NCI-H446 treated with DMSO at 0.1 percent for 48 hours (cell line): ENCODE results near the gene MAGEF1.

ENCODE experiments used
- DNase-seq: peaks from one replicate; lab custom pipeline; 2025; lab: John Stamatoyannopoulos, UW

Gene MAGEF1

GRCh38 chr3:184690192-184690883, 21.5 kb downstream of the MAGEF1 start:
- DNase-seq: no peak

- no peak for DNase-seq
Measured at GRCh38 chr3:184688882-184689271, 23.0 kb downstream of the MAGEF1 start.

DNA sequence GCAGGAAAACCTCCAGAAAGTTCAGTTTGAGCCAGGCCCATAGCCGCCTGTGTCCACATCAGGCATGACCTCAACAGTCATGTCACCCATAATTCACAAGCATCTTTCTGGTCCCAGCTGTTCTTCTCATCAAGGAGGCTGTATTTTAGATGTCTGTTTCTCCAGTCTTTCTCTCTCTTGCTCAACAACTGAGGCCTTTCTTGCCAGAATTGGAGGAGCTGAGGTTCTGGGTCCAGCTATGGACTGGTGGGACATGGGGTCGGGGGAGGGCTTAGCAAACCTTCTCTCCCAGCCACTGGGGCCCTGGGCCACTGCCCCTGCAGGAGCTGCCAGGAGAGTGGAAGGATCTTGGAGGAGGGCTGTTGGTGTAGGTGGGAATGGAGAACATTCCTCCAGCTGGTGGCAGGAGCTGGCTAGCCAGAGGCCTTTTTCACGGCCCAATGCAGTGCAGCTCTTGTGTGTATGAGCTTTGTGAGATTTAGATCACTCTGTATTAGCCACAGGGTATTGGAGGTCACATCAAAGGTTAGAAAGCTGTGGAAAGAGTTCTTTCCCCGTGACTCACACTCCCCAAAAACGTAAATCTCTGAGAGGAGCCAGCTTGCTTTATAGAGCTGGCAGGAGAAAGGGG, 23.5 kb downstream of the MAGEF1 start:
- no peak for DNase-seq

DNA sequence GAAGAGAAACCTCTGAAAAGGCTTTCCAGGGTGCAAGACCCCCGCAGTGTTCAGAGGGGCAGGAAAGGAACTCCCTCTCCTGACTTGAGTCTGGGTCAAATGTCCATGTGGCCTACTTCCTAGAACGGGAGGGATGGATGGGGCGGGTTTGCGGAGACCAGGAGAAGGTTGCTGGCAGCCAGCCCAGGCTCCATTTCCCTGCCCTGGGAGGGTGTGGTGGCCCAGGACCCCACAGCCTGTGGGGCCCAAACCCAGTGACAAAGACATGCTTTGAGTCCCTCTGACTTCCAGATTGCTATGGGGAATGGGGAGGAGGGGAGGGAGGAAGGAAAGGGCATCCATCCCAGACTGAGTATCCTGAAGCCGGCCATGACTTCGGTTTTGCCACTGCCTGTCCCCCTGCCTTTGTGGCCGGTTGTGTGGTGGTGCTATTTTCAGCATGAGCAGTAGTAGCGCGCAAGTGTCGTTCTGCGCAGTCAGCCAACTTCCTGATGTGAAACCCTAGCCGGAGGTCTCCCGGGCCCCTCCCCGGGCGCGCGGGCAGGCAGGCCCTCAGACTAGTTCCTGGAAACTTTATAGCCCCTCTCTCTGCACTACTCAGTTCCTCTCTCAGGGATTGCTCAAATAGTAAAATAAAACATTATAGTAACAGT, 24.4 kb downstream of the MAGEF1 start:
- DNase-seq: no peak

GRCh38 chr3:184685646-184686045, 26.2 kb downstream of the MAGEF1 start:
- no peak for DNase-seq

DNA sequence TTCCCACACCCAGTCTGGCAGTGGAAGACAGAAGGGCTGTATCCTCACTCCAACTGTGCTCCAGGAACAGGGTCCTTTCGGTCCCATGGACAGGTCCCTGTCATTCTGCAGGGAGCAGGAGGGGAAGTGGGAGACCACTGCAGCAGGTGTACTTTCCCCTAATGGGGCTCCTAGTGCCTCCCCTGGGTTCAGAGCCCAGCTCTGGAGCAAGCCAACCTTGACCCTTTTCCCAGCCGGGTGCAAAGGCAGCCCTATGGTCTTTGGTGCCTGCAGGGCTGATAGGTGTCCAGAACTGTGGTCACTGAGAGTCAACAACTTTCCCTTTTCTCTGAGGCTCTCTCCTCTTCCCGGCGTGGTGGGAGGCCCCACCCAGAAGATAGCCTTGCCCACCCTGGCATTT, 26.8 kb downstream of the MAGEF1 start:
- DNase-seq: no peak

DNA sequence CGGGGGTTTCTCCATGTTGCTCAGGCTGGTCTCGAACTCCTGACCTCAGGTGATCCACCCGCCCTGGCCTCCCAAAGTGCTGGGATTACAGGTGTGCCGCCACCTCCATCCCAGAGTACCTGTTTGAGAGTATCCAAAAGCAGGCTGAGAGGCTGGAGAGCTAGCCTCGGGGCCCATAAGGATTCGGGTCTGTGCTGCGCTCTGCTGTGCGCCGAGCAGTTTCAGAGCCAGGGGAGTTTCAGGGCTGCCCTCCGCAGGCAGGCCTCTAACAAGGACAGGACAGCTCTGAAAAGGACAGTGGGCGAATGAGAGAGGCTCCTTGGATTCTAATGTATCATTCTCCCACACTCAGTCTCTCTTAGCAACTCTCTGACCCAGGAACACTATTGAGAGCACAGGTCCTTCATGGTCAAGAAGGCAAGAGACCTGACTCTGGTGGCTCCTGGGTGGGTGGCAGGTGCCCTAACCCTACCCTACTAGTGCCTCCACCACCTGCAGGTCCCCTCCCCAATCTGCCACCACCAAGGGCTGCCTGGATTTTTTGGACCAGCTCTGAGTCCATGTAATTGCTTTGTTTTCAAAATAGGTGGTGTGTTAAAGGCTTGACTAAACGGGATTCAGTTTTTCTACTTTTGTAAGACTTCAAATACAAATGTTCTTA, 27.8 kb downstream of the MAGEF1 start:
- no peak for DNase-seq

DNA sequence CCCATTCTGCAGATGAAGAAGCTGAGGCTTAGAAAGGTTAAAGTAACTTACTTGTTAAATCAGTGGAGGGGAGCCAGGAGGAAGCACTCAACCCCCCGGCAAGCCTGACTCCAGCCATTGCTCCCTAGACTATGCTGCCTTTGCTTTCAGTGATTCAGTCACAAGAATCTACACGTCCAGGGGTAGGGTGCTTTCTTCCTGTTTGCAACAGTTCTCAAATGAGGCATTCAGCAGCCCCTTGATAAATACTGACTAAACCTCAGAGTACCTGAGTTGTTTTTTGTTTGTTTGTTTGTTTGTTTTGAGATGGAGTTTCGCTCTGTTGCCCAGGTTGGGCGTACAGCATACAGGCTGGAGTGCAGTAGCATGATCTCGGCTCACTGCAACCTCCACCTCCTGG, 28.6 kb downstream of the MAGEF1 start:
- no peak for DNase-seq

DNA sequence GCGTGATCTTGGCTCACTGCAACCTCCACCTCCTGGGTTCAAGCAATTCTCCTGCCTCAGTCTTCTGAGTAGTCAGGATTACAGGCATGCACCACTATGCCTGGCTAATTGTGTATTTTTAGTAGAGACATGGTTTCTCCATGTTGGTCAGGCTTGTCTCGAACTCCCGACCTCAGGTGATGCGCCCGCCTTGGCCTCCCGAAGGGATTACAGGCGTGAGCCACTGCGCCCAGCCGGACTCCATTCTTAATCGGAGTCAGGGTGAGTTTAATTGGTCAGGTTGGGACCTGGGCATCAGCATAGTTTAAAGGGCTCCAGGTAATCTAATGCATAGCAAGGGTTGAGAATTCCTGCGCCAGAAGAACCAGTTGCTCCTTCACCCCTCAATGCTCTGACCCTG, 29.2 kb downstream of the MAGEF1 start:
- no peak for DNase-seq

GRCh38 chr3:184680385-184681345, 31.2 kb downstream of the MAGEF1 start:
- no peak for DNase-seq

- no peak for DNase-seq
Measured at GRCh38 chr3:184679056-184679816, 32.6 kb downstream of the MAGEF1 start.

GRCh38 chr3:184678317-184679055, 33.4 kb downstream of the MAGEF1 start:
- no peak for DNase-seq

DNA sequence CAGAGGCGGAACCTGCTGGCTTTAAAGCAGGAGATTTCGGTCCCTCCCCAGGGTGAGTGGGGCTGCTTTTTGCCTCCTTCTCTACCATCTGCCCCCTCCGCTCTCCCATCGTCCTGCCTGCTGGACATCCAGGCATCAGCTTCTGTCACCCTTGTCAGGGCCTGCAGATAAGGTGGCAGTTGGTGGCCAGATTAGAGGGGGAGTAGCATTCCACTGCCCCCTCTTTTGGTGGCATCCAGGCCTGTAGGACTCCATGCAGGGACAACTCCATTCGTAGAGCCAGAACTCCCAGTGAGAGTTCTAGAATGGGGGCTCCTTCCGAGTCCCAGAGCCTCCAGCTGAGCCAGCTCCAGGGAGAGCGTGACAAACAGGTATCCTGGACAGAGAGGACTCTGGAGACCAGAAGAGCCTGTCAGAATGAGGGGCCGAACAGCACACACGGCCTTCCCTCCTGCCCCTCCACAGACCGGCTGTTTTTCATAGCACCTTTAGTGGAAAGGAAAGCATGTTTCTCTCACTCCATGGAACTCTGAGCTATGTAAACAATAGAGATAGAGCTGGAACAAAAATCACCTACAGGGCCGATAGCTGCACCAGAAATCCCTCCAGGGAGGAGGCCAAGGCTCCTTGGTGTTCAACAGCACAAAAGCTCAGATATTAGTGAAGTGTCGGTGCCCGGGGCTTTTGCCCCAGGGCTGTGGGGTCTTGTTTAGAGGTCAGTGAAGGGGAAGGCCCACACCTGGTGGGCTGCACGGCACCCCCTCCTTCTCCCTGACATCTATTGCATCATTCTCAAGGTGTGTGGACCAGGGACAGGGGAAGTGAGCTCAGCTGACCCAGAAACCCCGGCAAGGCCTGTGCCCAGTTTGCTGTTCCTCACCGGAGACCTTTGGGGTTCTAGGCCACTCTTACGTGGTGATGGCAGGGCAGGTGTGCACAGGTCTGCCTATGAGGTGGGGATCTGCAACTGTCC, 34.2 kb downstream of the MAGEF1 start:
- DNase-seq: no peak

DNA sequence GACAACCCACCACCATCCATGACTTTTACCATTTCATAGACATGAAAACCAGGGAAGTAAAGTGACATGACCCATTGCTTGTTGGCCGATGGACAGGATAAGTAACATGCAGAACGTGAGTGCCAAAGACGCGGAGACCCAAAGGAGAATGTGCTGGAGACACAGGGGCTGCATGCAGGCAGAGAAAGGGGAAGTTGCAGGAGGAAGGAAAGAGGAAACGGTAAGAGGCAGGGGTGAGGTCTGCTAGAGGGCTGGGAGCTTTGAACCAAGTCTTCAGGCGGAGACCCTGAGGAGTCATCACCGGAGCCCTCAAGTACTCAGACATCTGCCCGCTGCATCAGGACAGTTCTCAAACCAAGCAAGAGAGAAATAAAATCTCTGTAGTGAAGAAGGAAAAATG, 34.9 kb downstream of the MAGEF1 start:
- no peak for DNase-seq

- DNase-seq: no peak
Measured at GRCh38 chr3:184674626-184675025, 37.2 kb downstream of the MAGEF1 start.

GRCh38 chr3:184672977-184673870, 38.6 kb downstream of the MAGEF1 start:
- DNase-seq: no peak

GRCh38 chr3:184672335-184672734, 39.5 kb downstream of the MAGEF1 start:
- no peak for DNase-seq

DNA sequence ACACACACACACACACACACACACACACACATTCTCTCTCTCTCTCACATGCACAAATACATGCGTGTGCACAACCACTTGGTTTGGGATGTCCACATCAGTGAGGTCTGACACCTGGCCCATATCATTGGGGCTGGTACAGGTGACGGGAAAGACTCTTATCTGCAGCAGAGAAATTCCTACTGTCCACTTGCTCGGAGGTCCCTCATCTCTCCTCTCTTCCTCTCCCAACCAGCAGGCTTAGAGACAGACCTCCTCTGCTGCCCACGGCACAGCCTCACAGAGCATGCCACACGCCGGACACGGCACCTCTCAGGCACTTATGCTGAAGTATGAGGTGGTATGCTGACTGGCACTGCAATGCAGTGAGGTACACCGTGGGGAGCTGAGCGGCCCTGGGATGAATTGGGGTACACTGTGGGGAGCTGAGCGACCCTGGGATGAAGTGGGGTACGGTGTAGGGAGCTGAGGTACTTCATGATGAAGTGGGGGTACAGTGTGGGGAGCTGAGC, 41.7 kb downstream of the MAGEF1 start:
- DNase-seq: no peak
